Heart left ventricle (tissue), 16 donors: ENCODE measurements around the gene OR5D13. TPM values are rescaled to one million over a fixed set of nuclear protein-coding genes. Genes with fewer than 3 reads are reported as not detected.

Experiments used
- ATAC-seq, 4 donors: fragments of 200-7000 bp; cut with Tn5 transposase; one replicate each; pipeline ENCODE4 v1.9.1; 2020 to 2022; ENCODE audit warnings: moderate library complexity in 4 of 4, mild to moderate bottlenecking in 3 of 4, moderate number of reproducible peaks in 1 of 4
- DNase-seq, 5 donors: peaks; one replicate each; pipeline ENCODE4 v3.0.0-alpha.2; 2020
- H3K27ac ChIP-seq, 12 donors: fragments of 200-600 bp; sonication (generic) in 4 of 12; one replicate each; pipeline versions ENCODE4 v1.5.0 to v1.8.0; 2016 to 2022; ENCODE audit warnings: mild to moderate bottlenecking in 2 of 12
- H3K27me3 ChIP-seq, 9 donors: fragments of 200-600 bp; sonication (generic) in 2 of 9; one replicate each; pipeline versions ENCODE4 v1.5.1 to v1.8.0; 2016 to 2022; ENCODE audit warnings: mild to moderate bottlenecking in 3 of 9
- H3K36me3 ChIP-seq, 9 donors: fragments of 200-600 bp; sonication (generic) in 2 of 9; one replicate each; pipeline versions ENCODE4 v1.5.0 to v1.8.0; 2018 to 2022; ENCODE audit warnings: mild to moderate bottlenecking in 2 of 9
- H3K4me1 ChIP-seq, 12 donors: fragments of 200-600 bp; sonication (generic) in 4 of 12; one replicate each; pipeline versions ENCODE4 v1.5.0 to v1.8.0; 2016 to 2022; ENCODE audit warnings: mild to moderate bottlenecking in 3 of 12
- H3K4me3 ChIP-seq, 12 donors: fragments of 200-600 bp; sonication (generic) in 4 of 12; one replicate each; pipeline versions ENCODE4 v1.5.0 to v1.8.0; 2017 to 2022; ENCODE audit warnings: mild to moderate bottlenecking in 9 of 12, moderate library complexity in 4 of 12
- H3K9me3 ChIP-seq, 12 donors: fragments of 200-600 bp; sonication (generic) in 4 of 12; one replicate each; pipeline versions ENCODE4 v1.5.0 to v1.8.0; 2016 to 2022; ENCODE audit warnings: mild to moderate bottlenecking in 1 of 12
- CTCF ChIP-seq, 12 donors: fragments of 200-600 bp; sonication (generic) in 4 of 12; IDR thresholded peaks; one replicate each; pipeline versions ENCODE4 v1.5.0 to v1.8.0; 2018 to 2022; ENCODE audit warnings: antibody characterized with exemption in 12 of 12, mild to moderate bottlenecking in 5 of 12
- POLR2A ChIP-seq, 2 donors: fragments of 450-650 bp; IDR thresholded peaks; one replicate each; pipeline ENCODE4 v1.6.1; 2017; ENCODE audit warnings: antibody characterized with exemption in 2 of 2, mild to moderate bottlenecking in 2 of 2, moderate library complexity in 2 of 2
- WGBS, 4 donors: extraction: QIAGEN DNeasy Blood & Tissue Kit in 2 of 4; methylation state at CpG; one replicate each; pipeline versions ENCODE4 v1.1.5 to v1.1.7; 2013 to 2018; 5-methylcytosine and 5-hydroxymethylcytosine counted together
- intact Hi-C, 10 donors: fragments of 100-400 bp; cut with DNase I; formaldehyde crosslinking; loops; one replicate each; pipeline versions ENCODE4 v1.11.1 to v1.14.2; 2022
- long read RNA-seq, 3 donors: library from polyadenylated mRNA; unstranded; transcript quantifications; one replicate each; pipeline ENCODE4 v2.0.0, GENCODE V29; 2020 to 2021
- polyA plus RNA-seq, 2 donors: library from polyadenylated mRNA; stranded (reverse); fragments of 200-250 nt; gene quantifications; one replicate each; pipeline ENCODE4 v1.2.3, GENCODE V29; 2013
- total RNA-seq, 9 donors: library from RNA; depleted of rRNA in 2 of 9; stranded (reverse); fragments of >200 nt in 2 of 9; fragmentation: NEBNext Ultra II Directional in 3 of 9; extraction: Animal tissue kit (Norgen Biotek cat#: 25700) in 3 of 9; gene quantifications; one replicate each; pipeline versions ENCODE4 v1.1.0 to v1.2.4, GENCODE V29; 2016 to 2023
- donor health status: ischemic (EF 13 %, LVEDD 7.1; RV severe dilation, severe dysfunction).
- donor health status: healthy with polysubstance abuse.
- donor health status: DM: no; HTN: yes; CAD: no.
- donor health status: DM: no; HTN: no; CAD: no.
- donor health status: ischemic (EF 25% LVEDD 6.9; RV normal size, moderate dysfunction).
- donor health status: ischemic (EF 25% LVEDD 5.7; RV mildly dilated, moderate dysfunction).
- donor health status: healthy.
- donor health status: DM: yes; HTN: yes; CAD: no.
- donor health status: ischemic (EF 35%, LVEDD 5.7; RV mildly dilated, moderate dysfunction).
- donor health status: nonischemic (EF 11% LVEDD 7.7; RV severe dilation, severe dysfunction).
- donor health status: DM: yes; HTN: yes; CAD: no.
- donor health status: PGD.
- donor health status: ischemic (EF 29% LVEDD 5.4; RV normal size, mild dysfunction).
- donor health status: nonischemic (EF 23%, LVEDD 6.1; RV moderate dilation, normal function).

Gene OR5D13
- total RNA-seq (not detected), polyA plus RNA-seq (not detected)
- long read RNA-seq, donor 1, result 0 reads
- long read RNA-seq, donor 2, result 0 reads
- long read RNA-seq, donor 3, result 0 reads

- H3K4me3 ChIP-seq, result no peak within 1 kb of the TSS
- H3K4me1 ChIP-seq, result no peaks in the 10 kb centered on the region
- DNase-seq, result no peak
- H3K36me3 ChIP-seq, result no peaks in the 10 kb centered on the region
- no peak for ATAC-seq
- intact Hi-C loops, result no loop called here
- TF ChIP-seq POLR2A (IDR thresholded peaks at IDR 0.05) (no peak), CTCF (IDR thresholded peaks at IDR 0.05) (no peak)
- peaks cover 0 to 15% (median 0%) of the 10 kb centered on the region in 12 donors for H3K9me3 ChIP-seq
- no peak within 1 kb of the TSS for H3K27ac ChIP-seq
- no peaks in the 10 kb centered on the region for H3K27me3 ChIP-seq
Measured at GRCh38 chr11:55773138-55773537, at the start of gene OR5D13. TSS of gene OR5D13 (plus strand) at chr11:55773438. CDS start at chr11:55773438, 0 bp downstream.

- no peaks in the 10 kb centered on the region for H3K27me3 ChIP-seq
- intact Hi-C loops, result no loop called here
- no peak overlapping the region for H3K27ac ChIP-seq
- ATAC-seq, result no peak
- H3K9me3 ChIP-seq, result peaks cover 0 to 3% (median 0%) of the 10 kb centered on the region in 12 donors
- H3K4me1 ChIP-seq, result no peaks in the 10 kb centered on the region
- H3K4me3 ChIP-seq, result no peak overlapping the region
- WGBS, 4 donors, result 13 to 20% (median 15%) methylated on average over 5 of the region's 5 CpGs
- peak in 1 of 12 donors; percentile 6 for TF ChIP-seq CTCF (IDR thresholded peaks at IDR 0.05)
- TF ChIP-seq POLR2A (IDR thresholded peaks at IDR 0.05), result no peak
- no peaks in the 10 kb centered on the region for H3K36me3 ChIP-seq
- no peak for DNase-seq
Measured at GRCh38 chr11:55726715-55727324, 46.4 kb upstream of the OR5D13 start.

GRCh38 chr11:55732936-55733335 lies 40.3 kb upstream of the OR5D13 start:
- Histone ChIP-seq H3K27me3 (no peaks in the 10 kb centered on the region), H3K36me3 (no peaks in the 10 kb centered on the region), H3K27ac (no peak overlapping the region), H3K9me3 (peaks cover 0 to 3% (median 0%) of the 10 kb centered on the region in 12 donors), H3K4me1 (no peaks in the 10 kb centered on the region), H3K4me3 (no peak overlapping the region)
- intact Hi-C loops, result no loop called here
- no peak for DNase-seq
- TF ChIP-seq CTCF (IDR thresholded peaks at IDR 0.05), result no peak
- no peak for TF ChIP-seq POLR2A (IDR thresholded peaks at IDR 0.05)
- ATAC-seq, result no peak
- WGBS, 4 donors, result 42 to 47% (median 44%) methylated on average over 3 of the region's 3 CpGs

GRCh38 chr11:55791606-55792005 lies 18.4 kb downstream of the OR5D13 start:
- DNase-seq, result no peak
- Histone ChIP-seq H3K36me3 (no peaks in the 10 kb centered on the region), H3K4me1 (no peaks in the 10 kb centered on the region), H3K27ac (no peak overlapping the region), H3K27me3 (no peaks in the 10 kb centered on the region), H3K4me3 (no peak overlapping the region), H3K9me3 (no peaks in the 10 kb centered on the region)
- no peak for ATAC-seq
- intact Hi-C loops, result no loop called here
- WGBS, 4 donors, result 71 to 87% (median 84%) methylated on average over 1 of the region's 1 CpG
- TF ChIP-seq POLR2A (IDR thresholded peaks at IDR 0.05) (no peak), CTCF (IDR thresholded peaks at IDR 0.05) (no peak)
